ENCODE measurements around the gene BCL2L12. TPM values are rescaled to one million over a fixed set of nuclear protein-coding genes. Genes with fewer than 3 reads are reported as not detected.

Gene BCL2L12
- total RNA-seq, 4 donors from 2014 or later = 3.1 to 23.8 (median 3.5) TPM

DNA sequence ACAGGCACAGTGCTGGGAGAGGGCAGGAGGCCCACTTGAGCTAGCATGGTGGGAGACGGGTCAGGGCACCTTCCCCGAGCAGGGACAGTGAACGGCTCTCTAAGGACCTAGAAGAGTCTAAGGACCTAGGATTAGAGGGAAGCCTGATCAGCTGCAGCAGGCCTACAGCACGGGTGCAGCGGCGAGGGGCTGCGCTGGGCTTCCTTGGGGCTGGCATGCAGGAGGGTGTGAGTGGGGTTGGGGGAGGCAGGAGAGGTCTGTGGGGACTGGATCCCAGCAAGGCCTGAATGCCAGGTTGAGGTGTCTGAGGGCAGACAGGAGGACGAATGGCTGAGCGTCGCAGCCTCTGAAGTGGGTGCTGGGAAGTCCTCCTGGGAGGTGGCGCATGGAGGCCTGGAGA, 20.1 kb upstream of the BCL2L12 start:
- Histone ChIP-seq H3K9me3 (no peaks in the 10 kb centered on the region), H3K4me3 (no peak overlapping the region), H3K36me3 (no peaks in the 10 kb centered on the region), H3K4me1 (peaks cover 4 to 14% of the 10 kb centered on the region in 2 donors), H3K27ac (no peak overlapping the region), H3K27me3 (no peaks in the 10 kb centered on the region)
- DNase-seq = no peak
- intact Hi-C loops (cut with DNase I; ENCODE audit: low total_unique reads) = no loop called here
- TF ChIP-seq, protein P1, sequence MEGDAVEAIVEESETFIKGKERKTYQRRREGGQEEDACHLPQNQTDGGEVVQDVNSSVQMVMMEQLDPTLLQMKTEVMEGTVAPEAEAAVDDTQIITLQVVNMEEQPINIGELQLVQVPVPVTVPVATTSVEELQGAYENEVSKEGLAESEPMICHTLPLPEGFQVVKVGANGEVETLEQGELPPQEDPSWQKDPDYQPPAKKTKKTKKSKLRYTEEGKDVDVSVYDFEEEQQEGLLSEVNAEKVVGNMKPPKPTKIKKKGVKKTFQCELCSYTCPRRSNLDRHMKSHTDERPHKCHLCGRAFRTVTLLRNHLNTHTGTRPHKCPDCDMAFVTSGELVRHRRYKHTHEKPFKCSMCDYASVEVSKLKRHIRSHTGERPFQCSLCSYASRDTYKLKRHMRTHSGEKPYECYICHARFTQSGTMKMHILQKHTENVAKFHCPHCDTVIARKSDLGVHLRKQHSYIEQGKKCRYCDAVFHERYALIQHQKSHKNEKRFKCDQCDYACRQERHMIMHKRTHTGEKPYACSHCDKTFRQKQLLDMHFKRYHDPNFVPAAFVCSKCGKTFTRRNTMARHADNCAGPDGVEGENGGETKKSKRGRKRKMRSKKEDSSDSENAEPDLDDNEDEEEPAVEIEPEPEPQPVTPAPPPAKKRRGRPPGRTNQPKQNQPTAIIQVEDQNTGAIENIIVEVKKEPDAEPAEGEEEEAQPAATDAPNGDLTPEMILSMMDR (IDR thresholded peaks at IDR 0.05) = no peak
- no peak for TF ChIP-seq POLR2A (IDR thresholded peaks at IDR 0.05)

- no peak overlapping the region for H3K4me3 ChIP-seq
- no peak for DNase-seq
- intact Hi-C loops (cut with DNase I; ENCODE audit: low total_unique reads) = no loop called here
- H3K9me3 ChIP-seq = no peaks in the 10 kb centered on the region
- TF ChIP-seq POLR2A (IDR thresholded peaks at IDR 0.05) = no peak
- TF ChIP-seq, protein P1 (IDR thresholded peaks at IDR 0.05) = no peak
- no peak overlapping the region for H3K27ac ChIP-seq
- H3K4me1 ChIP-seq = peaks cover 4 to 14% of the 10 kb centered on the region in 2 donors
- H3K36me3 ChIP-seq = no peaks in the 10 kb centered on the region
- H3K27me3 ChIP-seq = no peaks in the 10 kb centered on the region
Measured at GRCh38 chr19:49645995-49646394, 19.7 kb upstream of the BCL2L12 start.

DNA sequence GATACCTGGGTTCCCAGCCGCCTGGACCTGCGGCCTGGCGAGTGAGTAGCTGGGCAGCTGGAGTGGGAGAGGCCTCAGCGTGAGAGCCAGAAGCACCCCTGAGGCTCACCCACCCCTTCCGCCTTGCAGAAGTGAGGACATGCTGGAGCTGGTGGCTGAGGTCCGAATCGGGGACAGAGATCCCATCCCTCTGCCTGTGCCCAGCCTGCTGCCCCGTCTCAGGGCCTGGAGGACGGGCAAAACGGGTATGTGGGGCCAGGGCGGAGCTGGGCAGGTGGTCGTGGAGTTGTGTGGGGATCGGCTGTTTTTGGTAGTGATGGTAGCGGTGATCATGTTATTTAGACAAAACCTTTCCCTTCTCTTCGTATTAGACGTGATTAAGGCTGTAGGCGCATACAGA, 19.1 kb upstream of the BCL2L12 start:
- peaks cover 4 to 14% of the 10 kb centered on the region in 2 donors for H3K4me1 ChIP-seq
- H3K4me3 ChIP-seq = no peak overlapping the region
- no peak overlapping the region for H3K27ac ChIP-seq
- H3K27me3 ChIP-seq = no peaks in the 10 kb centered on the region
- intact Hi-C loops (cut with DNase I; ENCODE audit: low total_unique reads) = no loop called here
- H3K36me3 ChIP-seq = no peaks in the 10 kb centered on the region
- TF ChIP-seq POLR2A (IDR thresholded peaks at IDR 0.05) = no peak
- TF ChIP-seq, protein P1 (IDR thresholded peaks at IDR 0.05) = no peak
- H3K9me3 ChIP-seq = no peaks in the 10 kb centered on the region
- no peak for DNase-seq

DNA sequence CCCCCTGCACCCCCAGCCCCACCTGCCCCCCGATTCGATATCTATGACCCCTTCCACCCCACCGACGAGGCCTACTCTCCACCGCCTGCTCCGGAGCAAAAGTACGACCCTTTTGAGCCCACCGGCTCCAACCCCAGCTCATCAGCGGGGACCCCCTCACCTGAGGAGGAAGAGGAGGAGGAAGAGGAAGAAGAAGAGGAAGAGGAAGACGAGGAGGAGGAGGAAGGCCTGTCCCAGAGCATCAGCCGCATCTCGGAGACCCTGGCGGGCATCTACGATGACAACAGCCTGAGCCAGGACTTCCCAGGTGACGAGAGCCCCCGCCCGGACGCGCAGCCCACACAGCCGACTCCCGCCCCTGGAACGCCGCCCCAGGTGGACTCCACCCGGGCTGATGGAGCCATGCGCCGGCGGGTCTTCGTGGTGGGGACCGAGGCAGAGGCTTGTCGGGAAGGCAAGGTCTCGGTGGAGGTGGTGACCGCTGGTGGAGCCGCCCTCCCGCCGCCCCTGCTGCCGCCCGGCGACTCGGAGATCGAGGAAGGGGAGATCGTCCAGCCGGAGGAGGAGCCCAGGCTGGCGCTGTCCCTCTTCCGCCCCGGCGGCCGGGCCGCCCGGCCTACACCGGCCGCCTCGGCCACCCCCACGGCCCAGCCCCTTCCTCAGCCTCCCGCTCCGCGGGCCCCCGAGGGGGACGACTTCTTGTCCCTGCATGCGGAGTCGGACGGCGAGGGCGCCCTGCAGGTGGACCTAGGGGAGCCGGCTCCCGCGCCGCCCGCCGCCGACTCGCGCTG, 14.5 kb upstream of the BCL2L12 start:
- Histone ChIP-seq H3K36me3 (no peaks in the 10 kb centered on the region), H3K9me3 (no peaks in the 10 kb centered on the region), H3K4me3 (no peak overlapping the region), H3K4me1 (no peaks in the 10 kb centered on the region), H3K27me3 (no peaks in the 10 kb centered on the region), H3K27ac (no peak overlapping the region)
- no peak for TF ChIP-seq POLR2A (IDR thresholded peaks at IDR 0.05)
- TF ChIP-seq, protein P1 (IDR thresholded peaks at IDR 0.05) = no peak
- intact Hi-C loops (cut with DNase I; ENCODE audit: low total_unique reads) = no loop called here
- no peak for DNase-seq

DNA sequence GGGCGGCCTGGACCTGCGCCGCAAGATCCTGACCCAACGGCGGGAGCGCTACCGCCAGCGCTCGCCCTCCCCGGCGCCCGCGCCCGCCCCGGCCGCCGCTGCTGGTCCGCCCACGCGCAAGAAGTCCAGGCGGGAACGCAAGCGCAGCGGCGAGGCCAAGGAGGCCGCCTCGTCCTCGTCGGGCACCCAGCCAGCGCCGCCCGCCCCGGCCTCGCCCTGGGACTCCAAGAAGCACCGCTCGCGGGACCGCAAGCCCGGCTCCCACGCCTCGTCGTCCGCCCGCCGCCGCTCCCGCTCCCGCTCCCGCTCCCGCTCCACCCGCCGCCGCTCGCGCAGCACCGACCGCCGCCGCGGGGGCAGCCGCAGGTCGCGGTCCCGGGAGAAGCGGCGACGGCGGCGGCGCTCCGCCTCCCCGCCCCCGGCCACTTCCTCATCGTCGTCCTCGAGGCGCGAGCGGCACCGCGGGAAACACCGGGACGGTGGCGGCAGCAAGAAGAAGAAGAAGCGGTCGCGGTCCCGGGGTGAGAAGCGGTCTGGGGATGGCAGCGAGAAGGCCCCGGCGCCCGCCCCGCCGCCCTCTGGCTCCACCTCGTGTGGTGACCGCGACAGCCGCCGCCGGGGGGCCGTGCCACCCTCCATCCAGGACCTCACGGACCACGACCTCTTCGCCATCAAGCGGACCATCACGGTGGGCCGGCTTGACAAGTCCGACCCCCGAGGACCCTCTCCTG, 13.7 kb upstream of the BCL2L12 start:
- Histone ChIP-seq H3K36me3 (no peaks in the 10 kb centered on the region), H3K27me3 (no peaks in the 10 kb centered on the region), H3K27ac (no peak overlapping the region), H3K4me1 (no peaks in the 10 kb centered on the region), H3K4me3 (no peak overlapping the region), H3K9me3 (no peaks in the 10 kb centered on the region)
- TF ChIP-seq, protein P1 (IDR thresholded peaks at IDR 0.05) = no peak
- no peak for TF ChIP-seq POLR2A (IDR thresholded peaks at IDR 0.05)
- no peak for DNase-seq
- intact Hi-C loops (cut with DNase I; ENCODE audit: low total_unique reads) = no loop called here
